Neural progenitor cell (in vitro differentiated cells): ENCODE results near the gene SLC4A5. TPM values are rescaled to one million over a fixed set of nuclear protein-coding genes. Genes with fewer than 3 reads are reported as not detected.

Experiments
- DNase-seq: peaks from one replicate; pipeline ENCODE4 v3.0.0-alpha.2; 2016; ENCODE audit warnings: low spot score
- H2AFZ ChIP-seq: fragments of 200-600 bp; sonication (generic); replicated peaks from 2 replicates; pipeline ENCODE4 v1.6.1; 2016; ENCODE audit warnings: antibody characterized with exemption
- H3F3A ChIP-seq: fragments of 200-600 bp; sonication (generic); 2 replicates; pipeline ENCODE4 v1.6.1; 2016; ENCODE audit warnings: antibody characterized with exemption, low read depth
- H3K27ac ChIP-seq: fragments of 200-600 bp; sonication (generic); 2 replicates; pipeline ENCODE4 v1.5.1; 2016; ENCODE audit warnings: mild to moderate bottlenecking
- H3K27me3 ChIP-seq: fragments of 200-600 bp; sonication (generic); 2 replicates; pipeline ENCODE4 v1.6.1; 2016; ENCODE audit warnings: mild to moderate bottlenecking, moderate library complexity
- H3K36me3 ChIP-seq: fragments of 200-600 bp; sonication (generic); 2 replicates; pipeline ENCODE4 v1.5.1; 2016
- H3K4me1 ChIP-seq: fragments of 200-600 bp; sonication (generic); 2 replicates; pipeline ENCODE4 v1.6.1; 2016; ENCODE audit warnings: mixed run types
- H3K4me2 ChIP-seq: fragments of 200-600 bp; sonication (generic); 2 replicates; pipeline ENCODE4 v1.6.1; 2016
- H3K4me3 ChIP-seq: fragments of 200-600 bp; sonication (generic); 2 replicates; pipeline ENCODE4 v1.5.1; 2016
- H3K79me2 ChIP-seq: fragments of 200-600 bp; sonication (generic); 2 replicates; pipeline ENCODE4 v1.6.1; 2016; ENCODE audit warnings: low read depth
- H3K9ac ChIP-seq: fragments of 200-600 bp; sonication (generic); 2 replicates; pipeline ENCODE4 v1.6.1; 2016
- H3K9me3 ChIP-seq: fragments of 200-600 bp; sonication (generic); 2 replicates; pipeline ENCODE4 v1.5.1; 2016; ENCODE audit warnings: low read depth
- H4K20me1 ChIP-seq: fragments of 200-600 bp; sonication (generic); 2 replicates; pipeline ENCODE4 v1.6.1; 2016; ENCODE audit warnings: low read depth
- H3K27ac Mint-ChIP-seq: 3 replicates; pipeline ENCODE4 v1.8.0; 2021; ENCODE audit warnings: mixed read lengths
- H3K27me3 Mint-ChIP-seq: 2 replicates; pipeline ENCODE4 v1.8.0; 2022; ENCODE audit warnings: low read depth, mild to moderate bottlenecking, inconsistent platforms, moderate library complexity, mixed read lengths; ENCODE audit not compliant: insufficient read depth
- H3K36me3 Mint-ChIP-seq: 3 replicates; pipeline ENCODE4 v1.8.0; 2021; ENCODE audit warnings: mixed read lengths
- H3K4me1 Mint-ChIP-seq: 3 replicates; pipeline ENCODE4 v1.8.0; 2021; ENCODE audit warnings: mixed read lengths
- H3K4me3 Mint-ChIP-seq: 3 replicates; pipeline ENCODE4 v1.8.0; 2021; ENCODE audit warnings: mild to moderate bottlenecking, moderate library complexity, mixed read lengths
- H3K9me3 Mint-ChIP-seq: 3 replicates; pipeline ENCODE4 v1.8.0; 2020; ENCODE audit warnings: mixed read lengths
- EZH2 ChIP-seq: fragments of 200-600 bp; sonication (generic); IDR thresholded peaks from 2 replicates; pipeline ENCODE4 v1.6.1; 2017; ENCODE audit warnings: antibody characterized with exemption, mild to moderate bottlenecking, moderate library complexity
- EZH2phosphoT487 ChIP-seq: fragments of 200-600 bp; sonication (generic); IDR thresholded peaks from 2 replicates; pipeline ENCODE4 v1.6.1; 2017; ENCODE audit warnings: antibody characterized with exemption
- total RNA-seq: library from RNA; depleted of rRNA; stranded (reverse); fragments of >200 nt; gene quantifications from 2 replicates; pipeline ENCODE4 v1.2.3, GENCODE V29; 2015; ENCODE audit warnings: low replicate concordance
- TF ChIP-seq, protein P1 (sequence below): fragments of 200-600 bp; sonication (generic); IDR thresholded peaks from 2 replicates; pipeline ENCODE4 v1.5.1; 2017; ENCODE audit warnings: antibody characterized with exemption, mild to moderate bottlenecking

SLC4A5 gene
- total RNA-seq, 1 donor from 2014 or later, result 2.0 TPM

- no peak overlapping the region for H3K4me3 Mint-ChIP-seq
- no peaks in the 10 kb centered on the region for H3K27me3 Mint-ChIP-seq
- H3K4me1 Mint-ChIP-seq, result peaks cover 17% of the 10 kb centered on the region
These were observed 16.0 kb downstream of the SLC4A5 start for GRCh38 chr2:74327199-74327598.

DNA sequence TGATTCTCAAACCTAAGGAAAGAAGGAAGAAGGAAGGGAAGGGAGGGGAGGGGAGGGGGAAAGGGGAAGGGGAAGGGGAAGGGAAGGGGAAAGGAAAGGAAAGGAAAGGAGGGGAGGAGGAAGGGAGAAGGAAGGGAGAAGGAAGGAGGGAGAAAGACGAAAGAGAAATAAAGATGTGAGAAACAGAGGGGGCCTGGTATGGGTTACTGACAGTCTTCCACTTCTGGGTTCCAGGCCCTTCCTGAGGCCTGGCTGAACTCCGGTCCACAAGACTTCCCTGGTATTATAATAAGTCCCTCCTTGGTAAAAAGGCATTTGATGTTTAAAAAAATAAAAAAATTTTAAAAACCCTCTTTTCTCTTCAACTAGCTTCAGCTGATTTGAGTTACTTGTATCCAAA lies 17.4 kb downstream of the SLC4A5 start:
- Histone ChIP-seq H3K27me3 (no peaks in the 10 kb centered on the region), H3K4me3 (no peak overlapping the region), H3K4me2 (no peak overlapping the region), H2AFZ (no peak overlapping the region), H3K4me1 (peaks cover 13% of the 10 kb centered on the region), H3K9ac (no peak overlapping the region), H3K27ac (no peak overlapping the region), H3K79me2 (no peaks in the 10 kb centered on the region), H3F3A (no peaks in the 10 kb centered on the region), H3K36me3 (no peaks in the 10 kb centered on the region), H3K9me3 (no peaks in the 10 kb centered on the region), H4K20me1 (no peaks in the 10 kb centered on the region)
- H3K4me1 Mint-ChIP-seq, result peaks cover 17% of the 10 kb centered on the region
- TF ChIP-seq, protein P1, sequence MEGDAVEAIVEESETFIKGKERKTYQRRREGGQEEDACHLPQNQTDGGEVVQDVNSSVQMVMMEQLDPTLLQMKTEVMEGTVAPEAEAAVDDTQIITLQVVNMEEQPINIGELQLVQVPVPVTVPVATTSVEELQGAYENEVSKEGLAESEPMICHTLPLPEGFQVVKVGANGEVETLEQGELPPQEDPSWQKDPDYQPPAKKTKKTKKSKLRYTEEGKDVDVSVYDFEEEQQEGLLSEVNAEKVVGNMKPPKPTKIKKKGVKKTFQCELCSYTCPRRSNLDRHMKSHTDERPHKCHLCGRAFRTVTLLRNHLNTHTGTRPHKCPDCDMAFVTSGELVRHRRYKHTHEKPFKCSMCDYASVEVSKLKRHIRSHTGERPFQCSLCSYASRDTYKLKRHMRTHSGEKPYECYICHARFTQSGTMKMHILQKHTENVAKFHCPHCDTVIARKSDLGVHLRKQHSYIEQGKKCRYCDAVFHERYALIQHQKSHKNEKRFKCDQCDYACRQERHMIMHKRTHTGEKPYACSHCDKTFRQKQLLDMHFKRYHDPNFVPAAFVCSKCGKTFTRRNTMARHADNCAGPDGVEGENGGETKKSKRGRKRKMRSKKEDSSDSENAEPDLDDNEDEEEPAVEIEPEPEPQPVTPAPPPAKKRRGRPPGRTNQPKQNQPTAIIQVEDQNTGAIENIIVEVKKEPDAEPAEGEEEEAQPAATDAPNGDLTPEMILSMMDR, result no peak
- TF ChIP-seq EZH2 (no peak), EZH2phosphoT487 (no peak)
- no peaks in the 10 kb centered on the region for H3K36me3 Mint-ChIP-seq
- no peak overlapping the region for H3K4me3 Mint-ChIP-seq
- H3K27ac Mint-ChIP-seq, result no peak overlapping the region
- H3K27me3 Mint-ChIP-seq, result peaks cover 2% of the 10 kb centered on the region
- no peaks in the 10 kb centered on the region for H3K9me3 Mint-ChIP-seq
- DNase-seq, result no peak

More at GRCh38 chr2:74327199-74327598, 16.0 kb downstream of the SLC4A5 start:
- no peaks in the 10 kb centered on the region for H3F3A ChIP-seq
- H2AFZ ChIP-seq, result no peak overlapping the region
- TF ChIP-seq EZH2phosphoT487, result no peak
- H3K4me3 ChIP-seq, result no peak overlapping the region
- no peaks in the 10 kb centered on the region for H3K9me3 ChIP-seq
- Mint-ChIP-seq H3K36me3 (no peaks in the 10 kb centered on the region), H3K27ac (no peak overlapping the region), H3K9me3 (no peaks in the 10 kb centered on the region)
- DNase-seq, result peak; percentile 56
- peaks cover 13% of the 10 kb centered on the region for H3K4me1 ChIP-seq
- H3K4me2 ChIP-seq, result peak overlapping the region; percentile 5
- no peaks in the 10 kb centered on the region for H3K27me3 ChIP-seq
- H3K27ac ChIP-seq, result no peak overlapping the region
- no peak overlapping the region for H3K9ac ChIP-seq
- no peaks in the 10 kb centered on the region for H4K20me1 ChIP-seq
- no peaks in the 10 kb centered on the region for H3K36me3 ChIP-seq
- no peaks in the 10 kb centered on the region for H3K79me2 ChIP-seq

DNA sequence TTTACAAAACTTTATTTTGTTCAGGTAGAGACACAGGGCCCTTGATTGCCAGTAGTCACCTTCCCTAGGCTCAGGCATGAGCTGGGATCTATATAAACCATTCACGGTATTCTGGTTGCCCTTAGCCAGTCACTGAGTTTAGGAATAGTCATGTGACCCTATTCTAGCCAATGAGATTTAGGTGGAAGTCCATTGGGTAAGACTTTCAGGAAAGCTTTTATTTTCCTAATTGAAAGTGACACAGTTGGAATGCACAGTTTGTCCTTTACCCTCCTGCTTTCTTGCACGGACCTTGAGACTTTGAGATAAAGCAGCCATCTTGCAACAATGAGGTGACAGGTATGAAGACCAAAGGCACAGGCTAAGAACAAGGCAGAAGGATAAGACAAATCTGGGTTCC lies 21.5 kb downstream of the SLC4A5 start:
- no peak overlapping the region for H2AFZ ChIP-seq
- peaks cover 6% of the 10 kb centered on the region for H3K4me1 Mint-ChIP-seq
- H3K27me3 ChIP-seq, result no peaks in the 10 kb centered on the region
- no peaks in the 10 kb centered on the region for H3K36me3 ChIP-seq
- no peaks in the 10 kb centered on the region for H4K20me1 ChIP-seq
- peaks cover 2% of the 10 kb centered on the region for H3K27me3 Mint-ChIP-seq
- DNase-seq, result no peak
- no peak overlapping the region for H3K27ac ChIP-seq
- no peaks in the 10 kb centered on the region for H3F3A ChIP-seq
- H3K4me3 Mint-ChIP-seq, result no peak overlapping the region
- no peaks in the 10 kb centered on the region for H3K9me3 Mint-ChIP-seq
- no peaks in the 10 kb centered on the region for H3K36me3 Mint-ChIP-seq
- no peak overlapping the region for H3K4me3 ChIP-seq
- H3K4me1 ChIP-seq, result no peaks in the 10 kb centered on the region
- no peak overlapping the region for H3K4me2 ChIP-seq
- no peaks in the 10 kb centered on the region for H3K79me2 ChIP-seq
- no peak overlapping the region for H3K9ac ChIP-seq
- no peaks in the 10 kb centered on the region for H3K9me3 ChIP-seq
- TF ChIP-seq, protein P1, result no peak
- TF ChIP-seq EZH2phosphoT487, result no peak
- no peak for TF ChIP-seq EZH2
- no peak overlapping the region for H3K27ac Mint-ChIP-seq

DNA sequence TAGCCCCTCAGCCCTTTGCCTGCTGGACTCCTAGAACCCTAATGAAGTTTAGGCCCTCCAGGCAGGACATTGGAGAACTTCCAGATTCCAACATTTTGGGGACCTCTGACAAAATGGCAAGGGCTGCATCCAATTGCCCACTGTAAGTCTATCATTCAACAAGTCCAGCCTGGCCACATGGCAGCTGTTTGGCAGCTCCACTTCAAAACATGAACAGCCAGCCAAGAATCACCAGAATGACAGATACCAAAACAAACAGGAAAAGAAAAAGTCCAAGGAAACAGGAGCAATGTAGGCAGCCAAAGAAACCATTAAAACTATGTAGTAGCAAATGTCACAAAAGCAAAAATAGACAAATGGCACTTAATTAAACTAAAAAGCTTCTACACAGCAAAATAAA lies 25.5 kb downstream of the SLC4A5 start:
- no peaks in the 10 kb centered on the region for H3K79me2 ChIP-seq
- H3K9ac ChIP-seq, result no peak overlapping the region
- no peak overlapping the region for H2AFZ ChIP-seq
- no peak overlapping the region for H3K4me2 ChIP-seq
- Mint-ChIP-seq H3K27me3 (peaks cover 2% of the 10 kb centered on the region), H3K4me3 (no peak overlapping the region), H3K9me3 (no peaks in the 10 kb centered on the region), H3K4me1 (peaks cover 3% of the 10 kb centered on the region), H3K36me3 (no peaks in the 10 kb centered on the region), H3K27ac (no peak overlapping the region)
- H3K27me3 ChIP-seq, result no peaks in the 10 kb centered on the region
- no peaks in the 10 kb centered on the region for H3K9me3 ChIP-seq
- no peak for DNase-seq
- H3K27ac ChIP-seq, result no peak overlapping the region
- no peak for TF ChIP-seq EZH2phosphoT487
- TF ChIP-seq, protein P1, result no peak
- no peak for TF ChIP-seq EZH2
- no peaks in the 10 kb centered on the region for H3K4me1 ChIP-seq
- H3K36me3 ChIP-seq, result no peaks in the 10 kb centered on the region
- no peaks in the 10 kb centered on the region for H4K20me1 ChIP-seq
- no peaks in the 10 kb centered on the region for H3F3A ChIP-seq
- H3K4me3 ChIP-seq, result no peak overlapping the region
